ENCODE measurements around the gene SF3A1.

GRCh38 chr22:30383061-30383460 is 26.4 kb upstream of the SF3A1 start:
- TF ChIP-seq, protein P1, sequence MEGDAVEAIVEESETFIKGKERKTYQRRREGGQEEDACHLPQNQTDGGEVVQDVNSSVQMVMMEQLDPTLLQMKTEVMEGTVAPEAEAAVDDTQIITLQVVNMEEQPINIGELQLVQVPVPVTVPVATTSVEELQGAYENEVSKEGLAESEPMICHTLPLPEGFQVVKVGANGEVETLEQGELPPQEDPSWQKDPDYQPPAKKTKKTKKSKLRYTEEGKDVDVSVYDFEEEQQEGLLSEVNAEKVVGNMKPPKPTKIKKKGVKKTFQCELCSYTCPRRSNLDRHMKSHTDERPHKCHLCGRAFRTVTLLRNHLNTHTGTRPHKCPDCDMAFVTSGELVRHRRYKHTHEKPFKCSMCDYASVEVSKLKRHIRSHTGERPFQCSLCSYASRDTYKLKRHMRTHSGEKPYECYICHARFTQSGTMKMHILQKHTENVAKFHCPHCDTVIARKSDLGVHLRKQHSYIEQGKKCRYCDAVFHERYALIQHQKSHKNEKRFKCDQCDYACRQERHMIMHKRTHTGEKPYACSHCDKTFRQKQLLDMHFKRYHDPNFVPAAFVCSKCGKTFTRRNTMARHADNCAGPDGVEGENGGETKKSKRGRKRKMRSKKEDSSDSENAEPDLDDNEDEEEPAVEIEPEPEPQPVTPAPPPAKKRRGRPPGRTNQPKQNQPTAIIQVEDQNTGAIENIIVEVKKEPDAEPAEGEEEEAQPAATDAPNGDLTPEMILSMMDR (IDR thresholded peaks at IDR 0.05; ENCODE audit: control extremely low read depth in 1 of 3, insufficient read depth in 1 of 3, low read depth in 1 of 3, low read length in 3 of 3): peak in 1 of 3 experiments; percentile 6; a peak in 1 of 4 replicates
- TF ChIP-seq TAF1 (IDR thresholded peaks at IDR 0.05; ENCODE audit: low read depth, low read length) (no peak), RAD21 (IDR thresholded peaks at IDR 0.05 in 1 of 2, conservative IDR thresholded peaks at IDR 0.05 in 1 of 2; ENCODE audit: low read depth in 2 of 2, low read length in 2 of 2) (no peak; a peak in 1 of 4 replicates), FOSL1 (IDR thresholded peaks at IDR 0.05; ENCODE audit: insufficient read depth, low read depth, low read length) (no peak), POLR2AphosphoS5 (IDR thresholded peaks at IDR 0.05; ENCODE audit: low read depth, low read length) (no peak)
- TF ChIP-seq, protein P2, sequence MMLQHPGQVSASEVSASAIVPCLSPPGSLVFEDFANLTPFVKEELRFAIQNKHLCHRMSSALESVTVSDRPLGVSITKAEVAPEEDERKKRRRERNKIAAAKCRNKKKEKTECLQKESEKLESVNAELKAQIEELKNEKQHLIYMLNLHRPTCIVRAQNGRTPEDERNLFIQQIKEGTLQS (IDR thresholded peaks at IDR 0.05; ENCODE audit: insufficient read depth, low read depth, low read length): no peak
